Prostate gland (tissue), 2 donors: ENCODE results near the gene LAMTOR2. TPM values are rescaled to one million over a fixed set of nuclear protein-coding genes. Genes with fewer than 3 reads are reported as not detected.
A peak's percentile ranks its signal among the peaks of the same experiment; 100 is the strongest.

Experiments used
- DNase-seq: peaks from one replicate; pipeline ENCODE4 v3.0.0-alpha.2; 2019; ENCODE audit warnings: low spot score
- H3K27ac ChIP-seq, 2 donors: fragments of 200-600 bp; sonication (generic); 2 replicates each; pipeline ENCODE4 v1.5.1; 2017 to 2019
- H3K27me3 ChIP-seq: fragments of 200-600 bp; sonication (generic); replicated peaks from 2 replicates; pipeline ENCODE4 v1.5.1; 2019; ENCODE audit not compliant: insufficient read depth
- H3K36me3 ChIP-seq, 2 donors: fragments of 200-600 bp; sonication (generic); 1 replicate in 1 of 2; 2 replicates in 1 of 2; pipeline versions ENCODE4 v1.5.1 to v1.8.1; 2017 to 2019
- H3K4me1 ChIP-seq: fragments of 200-600 bp; sonication (generic); replicated peaks from 2 replicates; pipeline ENCODE4 v1.5.1; 2019
- H3K4me3 ChIP-seq, 2 donors: fragments of 200-600 bp; sonication (generic); 2 replicates each; pipeline ENCODE4 v1.5.1; 2017 to 2019
- H3K9me3 ChIP-seq: fragments of 200-600 bp; sonication (generic); 2 replicates; pipeline ENCODE4 v1.5.1; 2017
- POLR2A ChIP-seq: fragments of 450-650 bp; IDR thresholded peaks from one replicate; pipeline ENCODE4 v1.6.1; 2016; ENCODE audit warnings: antibody characterized with exemption, mild to moderate bottlenecking
- POLR2AphosphoS5 ChIP-seq: sonication (generic); formaldehyde crosslinking; IDR thresholded peaks from one replicate; pipeline ENCODE4 v1.6.1; 2017; ENCODE audit warnings: antibody characterized with exemption
- WGBS: methylation state at CpG from one replicate; pipeline ENCODE4 v1.1.5; 2018; 5-methylcytosine and 5-hydroxymethylcytosine counted together
- intact Hi-C: fragments of 100-400 bp; cut with DNase I; formaldehyde crosslinking; loops from one replicate; pipeline ENCODE4 v1.14.2; 2022
- total RNA-seq, 2 donors: library from RNA; depleted of rRNA; stranded (reverse); fragments of >200 nt; gene quantifications; one replicate each; pipeline ENCODE4 v1.1.0, GENCODE V29; 2016
- TF ChIP-seq, protein P1 (sequence below), 4 experiments: fragments of 200-600 bp in 2 of 4; fragments of 450-650 bp in 2 of 4; sonication (generic) in 2 of 4; IDR thresholded peaks; 1 replicate in 3 of 4; 2 replicates in 1 of 4; pipeline ENCODE4 v1.5.1; 2016 to 2019; ENCODE audit warnings: antibody characterized with exemption in 4 of 4, mild to moderate bottlenecking in 2 of 4, moderate library complexity in 2 of 4

LAMTOR2 gene
- total RNA-seq = 10 to 100 TPM; 48.0 to 91.4 TPM

DNA sequence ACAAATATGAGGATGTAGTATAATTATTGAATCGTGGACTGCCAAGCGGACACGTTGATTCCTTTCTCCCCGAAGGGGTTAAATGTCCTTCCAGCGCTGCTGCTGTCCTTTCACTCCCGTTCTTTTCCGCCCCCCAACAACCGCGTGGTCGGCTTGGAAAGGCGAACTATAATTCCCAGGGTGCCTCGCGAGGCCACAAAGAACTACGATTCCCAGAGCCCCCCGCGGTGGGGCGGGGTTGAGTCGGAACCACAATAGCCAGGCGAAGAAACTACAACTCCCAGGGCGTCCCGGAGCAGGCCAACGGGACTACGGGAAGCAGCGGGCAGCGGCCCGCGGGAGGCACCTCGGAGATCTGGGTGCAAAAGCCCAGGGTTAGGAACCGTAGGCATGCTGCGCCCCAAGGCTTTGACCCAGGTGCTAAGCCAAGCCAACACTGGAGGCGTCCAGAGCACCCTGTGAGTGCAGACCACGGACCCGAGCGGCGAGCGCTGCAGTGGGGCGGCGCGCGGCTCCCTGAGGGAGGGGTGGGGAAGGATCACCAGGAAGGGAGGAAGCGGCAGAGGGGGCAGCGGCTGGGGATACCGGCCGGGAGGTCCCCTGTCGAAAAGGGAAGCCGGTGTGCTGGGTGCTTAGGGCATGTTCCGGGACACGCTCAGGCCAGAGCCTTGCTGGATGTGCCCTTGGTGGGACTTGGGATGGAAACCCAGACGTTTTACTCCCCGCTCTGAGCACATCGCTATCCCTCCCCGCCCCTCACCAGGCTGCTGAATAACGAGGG lies at the start of gene LAMTOR2:
TSS of gene LAMTOR2 (plus strand) at position 283 of the 781 bp plus-strand sequence. CDS start at position 391, 108 bp downstream.
- Histone ChIP-seq H3K27ac (peak within 1 kb of the TSS; percentile 89), H3K27me3 (no peaks in the 10 kb centered on the region), H3K4me3 (peak within 1 kb of the TSS; percentile 69 to 93), H3K4me1 (no peaks in the 10 kb centered on the region), H3K9me3 (no peaks in the 10 kb centered on the region), H3K36me3 (no peaks in the 10 kb centered on the region)
- peak; percentile 98 for DNase-seq
- WGBS = under 1% methylated on average over 53 of the region's 53 CpGs
- intact Hi-C loops = no loop called here
- TF ChIP-seq POLR2A = peak; percentile 69
- TF ChIP-seq POLR2AphosphoS5 = peak; percentile 99
- TF ChIP-seq, protein P1, sequence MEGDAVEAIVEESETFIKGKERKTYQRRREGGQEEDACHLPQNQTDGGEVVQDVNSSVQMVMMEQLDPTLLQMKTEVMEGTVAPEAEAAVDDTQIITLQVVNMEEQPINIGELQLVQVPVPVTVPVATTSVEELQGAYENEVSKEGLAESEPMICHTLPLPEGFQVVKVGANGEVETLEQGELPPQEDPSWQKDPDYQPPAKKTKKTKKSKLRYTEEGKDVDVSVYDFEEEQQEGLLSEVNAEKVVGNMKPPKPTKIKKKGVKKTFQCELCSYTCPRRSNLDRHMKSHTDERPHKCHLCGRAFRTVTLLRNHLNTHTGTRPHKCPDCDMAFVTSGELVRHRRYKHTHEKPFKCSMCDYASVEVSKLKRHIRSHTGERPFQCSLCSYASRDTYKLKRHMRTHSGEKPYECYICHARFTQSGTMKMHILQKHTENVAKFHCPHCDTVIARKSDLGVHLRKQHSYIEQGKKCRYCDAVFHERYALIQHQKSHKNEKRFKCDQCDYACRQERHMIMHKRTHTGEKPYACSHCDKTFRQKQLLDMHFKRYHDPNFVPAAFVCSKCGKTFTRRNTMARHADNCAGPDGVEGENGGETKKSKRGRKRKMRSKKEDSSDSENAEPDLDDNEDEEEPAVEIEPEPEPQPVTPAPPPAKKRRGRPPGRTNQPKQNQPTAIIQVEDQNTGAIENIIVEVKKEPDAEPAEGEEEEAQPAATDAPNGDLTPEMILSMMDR (IDR thresholded peaks at IDR 0.05) = peak in 1 of 4 experiments; percentile 46

DNA sequence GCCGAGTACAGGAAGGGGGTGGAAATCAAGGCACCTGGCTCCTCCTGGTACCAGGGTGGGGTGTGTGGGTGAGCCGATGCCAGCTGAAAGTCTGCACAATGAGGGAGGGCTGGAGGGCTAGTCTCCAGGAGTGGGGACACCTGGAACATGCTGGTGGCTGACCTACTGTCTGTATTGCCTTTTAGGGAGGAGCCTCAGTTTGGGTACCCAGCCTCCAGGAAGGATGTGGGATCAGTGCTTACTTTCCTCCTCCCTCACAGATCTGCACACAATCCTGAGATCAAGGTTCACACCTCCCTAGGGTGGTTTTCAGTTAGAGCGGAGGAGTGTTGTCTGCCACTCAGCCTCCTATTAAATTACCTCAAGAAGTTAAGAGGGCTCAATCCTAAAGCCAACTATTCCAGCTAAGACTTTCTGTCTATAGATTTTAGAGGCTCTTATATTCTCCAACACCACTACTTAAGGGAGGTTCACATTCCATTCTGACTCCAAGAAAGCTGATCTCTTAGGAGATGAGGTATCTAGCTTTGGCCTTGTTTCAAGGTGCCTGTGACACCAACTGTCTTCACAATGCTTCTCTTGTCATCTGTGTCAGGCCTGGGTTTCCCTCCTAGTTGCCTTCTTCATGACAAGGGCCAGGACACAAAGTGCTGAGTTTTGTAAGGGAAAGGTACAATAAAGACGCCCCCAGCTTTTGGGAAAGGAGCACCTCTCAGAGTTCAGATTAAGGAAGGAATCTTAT lies 49.6 kb upstream of the LAMTOR2 start:
- Histone ChIP-seq H3K4me3 (no peak overlapping the region), H3K4me1 (no peaks in the 10 kb centered on the region), H3K9me3 (no peaks in the 10 kb centered on the region), H3K36me3 (peaks cover 8 to 9% of the 10 kb centered on the region in 2 donors), H3K27me3 (no peaks in the 10 kb centered on the region), H3K27ac (no peak overlapping the region)
- intact Hi-C loops = no loop called here
- DNase-seq = no peak
- 73% methylated on average over 4 of the region's 4 CpGs for WGBS
- TF ChIP-seq POLR2AphosphoS5 (no peak), POLR2A (no peak)
- TF ChIP-seq, protein P1 (IDR thresholded peaks at IDR 0.05) = no peak

DNA sequence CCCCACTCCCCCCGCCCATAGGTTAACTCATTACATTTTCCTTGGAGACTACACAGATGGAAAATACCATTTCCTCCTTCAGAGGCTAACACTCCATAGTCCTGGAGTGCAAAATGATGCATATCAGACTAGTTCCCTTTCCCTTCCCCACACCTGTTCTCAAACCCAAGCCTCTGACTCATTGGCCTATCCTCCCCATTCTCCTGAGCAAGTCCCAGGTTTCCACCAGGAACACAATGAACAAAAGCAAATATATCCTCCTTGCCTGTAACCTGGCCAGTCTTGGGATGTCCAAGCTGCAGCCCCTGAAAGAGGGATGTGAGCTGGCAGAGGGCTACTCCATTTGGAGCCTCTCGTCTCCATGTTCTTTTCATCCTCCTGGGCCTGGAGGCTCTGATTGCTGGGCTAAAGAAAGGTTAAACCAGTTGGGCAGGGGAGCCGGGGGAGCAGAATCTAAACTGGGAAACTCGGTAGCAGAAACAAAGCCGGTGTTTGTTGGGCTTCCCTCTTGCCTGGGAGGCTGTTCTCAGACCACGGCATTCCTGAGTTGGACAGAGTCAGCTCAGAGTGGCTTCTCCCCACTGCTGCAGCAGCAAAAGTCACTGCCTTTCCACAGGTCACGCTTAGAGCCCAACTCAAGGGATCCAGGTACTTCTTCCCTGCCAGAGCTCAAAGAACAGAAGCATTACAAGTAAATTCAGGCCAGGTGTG lies 47.8 kb upstream of the LAMTOR2 start:
- 50% methylated on average over 7 of the region's 7 CpGs for WGBS
- H3K36me3 ChIP-seq = peaks cover 9 to 20% of the 10 kb centered on the region in 2 donors
- no peaks in the 10 kb centered on the region for H3K9me3 ChIP-seq
- TF ChIP-seq, protein P1 (IDR thresholded peaks at IDR 0.05) = no peak
- no peaks in the 10 kb centered on the region for H3K27me3 ChIP-seq
- intact Hi-C loops = no loop called here
- H3K4me1 ChIP-seq = no peaks in the 10 kb centered on the region
- no peak overlapping the region for H3K27ac ChIP-seq
- DNase-seq = no peak
- H3K4me3 ChIP-seq = no peak overlapping the region

DNA sequence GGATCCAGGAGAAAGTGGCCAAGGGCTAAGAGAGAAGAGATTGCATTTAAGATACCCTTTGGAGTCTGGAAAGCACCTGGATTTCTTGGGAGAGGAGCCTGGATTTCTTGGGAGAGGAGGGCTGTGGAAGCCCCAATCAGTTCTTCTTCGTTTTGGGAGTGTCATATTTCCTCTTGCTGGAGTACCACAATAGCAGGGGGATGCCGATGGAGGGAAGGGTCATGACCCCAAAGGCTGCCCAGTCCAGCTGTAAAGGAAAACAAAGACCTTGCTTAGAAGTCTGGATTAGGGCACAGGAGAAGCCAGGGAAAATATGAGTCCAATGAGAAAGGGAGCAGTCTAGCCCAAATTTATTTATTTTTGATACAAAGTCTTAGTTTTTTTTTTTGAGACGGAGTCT lies 45.2 kb upstream of the LAMTOR2 start:
- WGBS = 53% methylated on average over 3 of the region's 3 CpGs
- H3K9me3 ChIP-seq = no peaks in the 10 kb centered on the region
- DNase-seq = no peak
- H3K27ac ChIP-seq = no peak overlapping the region
- peaks cover 11 to 20% of the 10 kb centered on the region in 2 donors for H3K36me3 ChIP-seq
- no peaks in the 10 kb centered on the region for H3K4me1 ChIP-seq
- intact Hi-C loops = no loop called here
- no peak overlapping the region for H3K4me3 ChIP-seq
- no peak for TF ChIP-seq POLR2A
- TF ChIP-seq POLR2AphosphoS5 = no peak
- TF ChIP-seq, protein P1 (IDR thresholded peaks at IDR 0.05) = no peak
- H3K27me3 ChIP-seq = no peaks in the 10 kb centered on the region
